Frontal cortex (tissue), 4 donors: ENCODE measurements around the gene CPSF7. TPM values are rescaled to one million over a fixed set of nuclear protein-coding genes. Genes with fewer than 3 reads are reported as not detected.
"Not testable (repeated sequence)": the region's sequence is repeated elsewhere in the genome, so short reads cannot be mapped to it uniquely, and the experiment has no call there.

Source experiments
- DNase-seq, 2 donors: peaks; one replicate each; pipeline ENCODE4 v3.0.0; 2012; ENCODE audit warnings: low spot score in 2 of 2
- FAIRE-seq: peaks from 2 replicates; lab custom pipeline; 2012; peaks lifted over from hg19 to GRCh38; lab: Jason Lieb, UNC
- total RNA-seq: library from RNA; depleted of rRNA; stranded (reverse); fragments of >200 nt; gene quantifications from one replicate; pipeline ENCODE4 v1.2.3, GENCODE V29; 2014
- donor health status: control.
- donor health status: control.
- donor health status: control.

Gene CPSF7
- total RNA-seq, 1 donor from 2014 or later, result 15.5 TPM

GRCh38 chr11:61445516-61445915 is 15.7 kb upstream of the CPSF7 start:
- DNase-seq (no peak), FAIRE-seq (no peak)

- no peak for DNase-seq
- FAIRE-seq, result no peak
Measured at GRCh38 chr11:61442616-61443015, 12.8 kb upstream of the CPSF7 start.

- DNase-seq (no peak), FAIRE-seq (no peak)
Measured at GRCh38 chr11:61439615-61440014, 9.8 kb upstream of the CPSF7 start.

- no peak for DNase-seq
- no peak for FAIRE-seq
Measured at GRCh38 chr11:61437496-61437895, 7.7 kb upstream of the CPSF7 start.

GRCh38 chr11:61430839-61431238 is 1.1 kb upstream of the CPSF7 start:
- DNase-seq, FAIRE-seq: not testable (repeated sequence)

- DNase-seq (peak; percentile 63 to 65), FAIRE-seq (no peak)
Measured at GRCh38 chr11:61429346-61429690, 457 bp downstream of the CPSF7 start.

GRCh38 chr11:61425367-61426131 is 4.2 kb downstream of the CPSF7 start:
- no peak for FAIRE-seq

GRCh38 chr11:61422226-61422625 is 7.5 kb downstream of the CPSF7 start:
- no peak for DNase-seq
- no peak for FAIRE-seq

More at GRCh38 chr11:61425367-61426131, 4.2 kb downstream of the CPSF7 start:
- no peak for DNase-seq

GRCh38 chr11:61418136-61418535 is 11.6 kb downstream of the CPSF7 start:
- FAIRE-seq (no peak), DNase-seq (no peak)

GRCh38 chr11:61417670-61418069 is 12.1 kb downstream of the CPSF7 start:
- no peak for FAIRE-seq

GRCh38 chr11:61416941-61417340 is 12.8 kb downstream of the CPSF7 start:
- DNase-seq (no peak), FAIRE-seq (no peak)

More at GRCh38 chr11:61417670-61418069, 12.1 kb downstream of the CPSF7 start:
- no peak for DNase-seq

GRCh38 chr11:61415381-61415780 is 14.4 kb downstream of the CPSF7 start:
- FAIRE-seq (no peak), DNase-seq (no peak)

- FAIRE-seq (no peak), DNase-seq (no peak)
Measured at GRCh38 chr11:61414547-61414946, 15.2 kb downstream of the CPSF7 start.

GRCh38 chr11:61413496-61413895 is 16.3 kb downstream of the CPSF7 start:
- no peak for FAIRE-seq
- DNase-seq, result no peak

GRCh38 chr11:61411589-61411988 is 18.2 kb downstream of the CPSF7 start:
- no peak for FAIRE-seq
- DNase-seq, result no peak

GRCh38 chr11:61406991-61407728 is 22.6 kb downstream of the CPSF7 start:
- FAIRE-seq, result no peak
- no peak for DNase-seq

GRCh38 chr11:61406067-61406466 is 23.7 kb downstream of the CPSF7 start:
- peak in 1 of 2 donors; percentile 35 for DNase-seq
- FAIRE-seq, result no peak

- FAIRE-seq, result no peak
- no peak for DNase-seq
Measured at GRCh38 chr11:61404641-61405040, 25.1 kb downstream of the CPSF7 start.

- DNase-seq (no peak), FAIRE-seq (no peak)
Measured at GRCh38 chr11:61404103-61404502, 25.7 kb downstream of the CPSF7 start.

- no peak for DNase-seq
Measured at GRCh38 chr11:61403658-61404057, 26.1 kb downstream of the CPSF7 start.

GRCh38 chr11:61401573-61401972 is 28.2 kb downstream of the CPSF7 start:
- no peak for DNase-seq
- FAIRE-seq, result no peak

More at GRCh38 chr11:61403658-61404057, 26.1 kb downstream of the CPSF7 start:
- FAIRE-seq, result no peak
